HCT116 (cell line): ENCODE results near the gene MRPS34.

ENCODE experiments used
- CEBPB ChIP-seq: IDR thresholded peaks from 2 replicates; pipeline ENCODE4 v1.6.1; 2012; ENCODE audit warnings: low read depth
- EZH2 ChIP-seq: fragments of 200-600 bp; sonication (generic); IDR thresholded peaks from 2 replicates; pipeline ENCODE4 v1.6.1; 2017; ENCODE audit warnings: antibody characterized with exemption, mixed run types
- EZH2phosphoT487 ChIP-seq: fragments of 200-600 bp; IDR thresholded peaks from 2 replicates; pipeline ENCODE4 v1.6.1; 2018; ENCODE audit warnings: antibody characterized with exemption, borderline replicate concordance
- POLR2A ChIP-seq: IDR thresholded peaks from 2 replicates; pipeline ENCODE4 v1.7.0; 2011; ENCODE audit warnings: borderline replicate concordance; ENCODE audit not compliant: insufficient read depth, insufficient read length; ENCODE audit errors: extremely low read depth
- RAD21 ChIP-seq: IDR thresholded peaks from 2 replicates; pipeline ENCODE4 v1.6.1; 2012; ENCODE audit warnings: low read depth, mild to moderate bottlenecking
- YY1 ChIP-seq: IDR thresholded peaks from 2 replicates; pipeline ENCODE4 v1.6.1; 2011; ENCODE audit warnings: low read length, low read depth, moderate library complexity, mild to moderate bottlenecking; ENCODE audit not compliant: insufficient replicate concordance; ENCODE audit errors: extremely low read depth
- ZNF274 ChIP-seq: fragments of 200-500 bp; sonication (Bioruptor generic); IDR thresholded peaks from 2 replicates; pipeline ENCODE4 v1.6.1; 2014; ENCODE audit warnings: mild to moderate bottlenecking, low read depth, low read length, inconsistent platforms
- TF ChIP-seq, protein P1 (sequence below), 3 experiments: fragments of 200-600 bp in 1 of 3; sonication (generic) in 1 of 3; IDR thresholded peaks in 2 of 3; conservative IDR thresholded peaks in 1 of 3; 2 replicates each; pipeline ENCODE4 v1.5.1; 2012 to 2017; ENCODE audit warnings: low read depth in 2 of 3, low read length in 2 of 3, antibody characterized with exemption in 1 of 3, borderline replicate concordance in 1 of 3, control low read depth in 1 of 3, mild to moderate bottlenecking in 1 of 3, mixed read lengths in 1 of 3, mixed run types in 1 of 3, moderate library complexity in 1 of 3; ENCODE audit not compliant: insufficient read depth in 1 of 3
- TF ChIP-seq, protein P2 (sequence below): IDR thresholded peaks from 2 replicates; pipeline ENCODE4 v1.6.1; 2012; ENCODE audit warnings: low read depth
- TF ChIP-seq, protein P3 (sequence below): IDR thresholded peaks from 2 replicates; pipeline ENCODE4 v1.6.1; 2011; ENCODE audit warnings: mild to moderate bottlenecking, low read length, moderate library complexity; ENCODE audit not compliant: insufficient replicate concordance; ENCODE audit errors: extremely low read depth

DNA sequence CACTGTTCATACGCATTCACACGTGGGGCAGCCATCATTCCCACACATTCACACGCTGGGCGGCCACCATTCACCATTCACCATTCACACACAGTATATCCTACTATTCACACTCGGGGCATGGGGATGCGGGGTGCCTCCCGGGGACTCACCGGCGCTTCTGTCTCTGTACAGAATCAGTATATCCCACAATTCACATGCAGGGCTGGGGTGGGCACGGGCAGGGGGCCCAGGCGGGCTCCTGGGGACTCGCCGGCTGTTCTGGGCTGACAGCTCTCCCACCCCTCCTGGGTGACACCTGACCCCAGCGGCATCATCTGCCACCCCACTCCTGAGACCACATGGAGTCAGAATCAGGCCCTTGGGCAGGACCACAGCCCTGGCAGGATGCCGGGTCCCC lies 11.2 kb downstream of the MRPS34 start:
- TF ChIP-seq, protein P1, sequence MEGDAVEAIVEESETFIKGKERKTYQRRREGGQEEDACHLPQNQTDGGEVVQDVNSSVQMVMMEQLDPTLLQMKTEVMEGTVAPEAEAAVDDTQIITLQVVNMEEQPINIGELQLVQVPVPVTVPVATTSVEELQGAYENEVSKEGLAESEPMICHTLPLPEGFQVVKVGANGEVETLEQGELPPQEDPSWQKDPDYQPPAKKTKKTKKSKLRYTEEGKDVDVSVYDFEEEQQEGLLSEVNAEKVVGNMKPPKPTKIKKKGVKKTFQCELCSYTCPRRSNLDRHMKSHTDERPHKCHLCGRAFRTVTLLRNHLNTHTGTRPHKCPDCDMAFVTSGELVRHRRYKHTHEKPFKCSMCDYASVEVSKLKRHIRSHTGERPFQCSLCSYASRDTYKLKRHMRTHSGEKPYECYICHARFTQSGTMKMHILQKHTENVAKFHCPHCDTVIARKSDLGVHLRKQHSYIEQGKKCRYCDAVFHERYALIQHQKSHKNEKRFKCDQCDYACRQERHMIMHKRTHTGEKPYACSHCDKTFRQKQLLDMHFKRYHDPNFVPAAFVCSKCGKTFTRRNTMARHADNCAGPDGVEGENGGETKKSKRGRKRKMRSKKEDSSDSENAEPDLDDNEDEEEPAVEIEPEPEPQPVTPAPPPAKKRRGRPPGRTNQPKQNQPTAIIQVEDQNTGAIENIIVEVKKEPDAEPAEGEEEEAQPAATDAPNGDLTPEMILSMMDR (IDR thresholded peaks at IDR 0.05 in 2 of 3, conservative IDR thresholded peaks at IDR 0.05 in 1 of 3; ENCODE audit: borderline replicate concordance in 1 of 3, insufficient read depth in 1 of 3, low read depth in 2 of 3, low read length in 2 of 3) = no peak
- TF ChIP-seq ZNF274 = no peak
- TF ChIP-seq CEBPB = no peak
- TF ChIP-seq YY1 = no peak
- no peak for TF ChIP-seq POLR2A
- TF ChIP-seq, protein P2, sequence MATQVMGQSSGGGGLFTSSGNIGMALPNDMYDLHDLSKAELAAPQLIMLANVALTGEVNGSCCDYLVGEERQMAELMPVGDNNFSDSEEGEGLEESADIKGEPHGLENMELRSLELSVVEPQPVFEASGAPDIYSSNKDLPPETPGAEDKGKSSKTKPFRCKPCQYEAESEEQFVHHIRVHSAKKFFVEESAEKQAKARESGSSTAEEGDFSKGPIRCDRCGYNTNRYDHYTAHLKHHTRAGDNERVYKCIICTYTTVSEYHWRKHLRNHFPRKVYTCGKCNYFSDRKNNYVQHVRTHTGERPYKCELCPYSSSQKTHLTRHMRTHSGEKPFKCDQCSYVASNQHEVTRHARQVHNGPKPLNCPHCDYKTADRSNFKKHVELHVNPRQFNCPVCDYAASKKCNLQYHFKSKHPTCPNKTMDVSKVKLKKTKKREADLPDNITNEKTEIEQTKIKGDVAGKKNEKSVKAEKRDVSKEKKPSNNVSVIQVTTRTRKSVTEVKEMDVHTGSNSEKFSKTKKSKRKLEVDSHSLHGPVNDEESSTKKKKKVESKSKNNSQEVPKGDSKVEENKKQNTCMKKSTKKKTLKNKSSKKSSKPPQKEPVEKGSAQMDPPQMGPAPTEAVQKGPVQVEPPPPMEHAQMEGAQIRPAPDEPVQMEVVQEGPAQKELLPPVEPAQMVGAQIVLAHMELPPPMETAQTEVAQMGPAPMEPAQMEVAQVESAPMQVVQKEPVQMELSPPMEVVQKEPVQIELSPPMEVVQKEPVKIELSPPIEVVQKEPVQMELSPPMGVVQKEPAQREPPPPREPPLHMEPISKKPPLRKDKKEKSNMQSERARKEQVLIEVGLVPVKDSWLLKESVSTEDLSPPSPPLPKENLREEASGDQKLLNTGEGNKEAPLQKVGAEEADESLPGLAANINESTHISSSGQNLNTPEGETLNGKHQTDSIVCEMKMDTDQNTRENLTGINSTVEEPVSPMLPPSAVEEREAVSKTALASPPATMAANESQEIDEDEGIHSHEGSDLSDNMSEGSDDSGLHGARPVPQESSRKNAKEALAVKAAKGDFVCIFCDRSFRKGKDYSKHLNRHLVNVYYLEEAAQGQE = no peak
- no peak for TF ChIP-seq EZH2phosphoT487
- TF ChIP-seq RAD21 = no peak
- TF ChIP-seq, protein P3, sequence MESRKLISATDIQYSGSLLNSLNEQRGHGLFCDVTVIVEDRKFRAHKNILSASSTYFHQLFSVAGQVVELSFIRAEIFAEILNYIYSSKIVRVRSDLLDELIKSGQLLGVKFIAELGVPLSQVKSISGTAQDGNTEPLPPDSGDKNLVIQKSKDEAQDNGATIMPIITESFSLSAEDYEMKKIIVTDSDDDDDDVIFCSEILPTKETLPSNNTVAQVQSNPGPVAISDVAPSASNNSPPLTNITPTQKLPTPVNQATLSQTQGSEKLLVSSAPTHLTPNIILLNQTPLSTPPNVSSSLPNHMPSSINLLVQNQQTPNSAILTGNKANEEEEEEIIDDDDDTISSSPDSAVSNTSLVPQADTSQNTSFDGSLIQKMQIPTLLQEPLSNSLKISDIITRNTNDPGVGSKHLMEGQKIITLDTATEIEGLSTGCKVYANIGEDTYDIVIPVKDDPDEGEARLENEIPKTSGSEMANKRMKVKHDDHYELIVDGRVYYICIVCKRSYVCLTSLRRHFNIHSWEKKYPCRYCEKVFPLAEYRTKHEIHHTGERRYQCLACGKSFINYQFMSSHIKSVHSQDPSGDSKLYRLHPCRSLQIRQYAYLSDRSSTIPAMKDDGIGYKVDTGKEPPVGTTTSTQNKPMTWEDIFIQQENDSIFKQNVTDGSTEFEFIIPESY = no peak
- TF ChIP-seq EZH2 = no peak
